Activated CD8-positive, alpha-beta T cell treated with anti-CD3 and anti-CD28 coated beads, Interleukin-2, amount 10 ng/mL, durations not matched to agents 7 days and 5 days (primary cell): ENCODE results near the gene PRKAR1B. TPM values are rescaled to one million over a fixed set of nuclear protein-coding genes. Genes with fewer than 3 reads are reported as not detected.

Experiments
- ATAC-seq: fragments of 150-1000 bp; cut with Tn5 transposase; one replicate; pipeline ENCODE4 v1.10.0; 2021; ENCODE audit warnings: moderate library complexity
- CTCF ChIA-PET: fragments of 350-600 bp; sonication (Branson Sonifier 250); formaldehyde crosslinking; loops from one replicate; lab custom pipeline; 2021; ENCODE audit warnings: antibody characterized with exemption; lab: Charles Lee
- POLR2A ChIA-PET: fragments of 350-600 bp; sonication (Branson Sonifier 250); formaldehyde crosslinking; loops from one replicate; lab custom pipeline; 2021; ENCODE audit warnings: antibody characterized with exemption; lab: Charles Lee
- DNase-seq: peaks from one replicate; pipeline ENCODE4 v3.0.0-alpha.2; 2020
- H3K27ac Mint-ChIP-seq: one replicate; pipeline ENCODE4 v1.8.0; 2021; ENCODE audit warnings: mild to moderate bottlenecking, mixed read lengths
- H3K27me3 Mint-ChIP-seq: one replicate; pipeline ENCODE4 v1.8.0; 2021; ENCODE audit warnings: low read depth, mixed read lengths
- H3K36me3 Mint-ChIP-seq: one replicate; pipeline ENCODE4 v1.8.0; 2021; ENCODE audit warnings: low read depth, mixed read lengths
- H3K4me1 Mint-ChIP-seq: one replicate; pipeline ENCODE4 v1.8.0; 2021; ENCODE audit warnings: low read depth, mixed read lengths
- H3K4me3 Mint-ChIP-seq: one replicate; pipeline ENCODE4 v1.8.0; 2021; ENCODE audit warnings: mild to moderate bottlenecking, mixed read lengths
- H3K9me3 Mint-ChIP-seq: one replicate; pipeline ENCODE4 v1.8.0; 2022; ENCODE audit warnings: mixed read lengths; ENCODE audit not compliant: insufficient read depth
- total RNA-seq, 2 experiments: library from RNA; stranded (reverse); gene quantifications; one replicate each; pipeline ENCODE4 v1.2.3, GENCODE V29; 2021

The PRKAR1B gene
- total RNA-seq, 2 experiments from 2014 or later = 56.5 to 58.2 TPM

DNA sequence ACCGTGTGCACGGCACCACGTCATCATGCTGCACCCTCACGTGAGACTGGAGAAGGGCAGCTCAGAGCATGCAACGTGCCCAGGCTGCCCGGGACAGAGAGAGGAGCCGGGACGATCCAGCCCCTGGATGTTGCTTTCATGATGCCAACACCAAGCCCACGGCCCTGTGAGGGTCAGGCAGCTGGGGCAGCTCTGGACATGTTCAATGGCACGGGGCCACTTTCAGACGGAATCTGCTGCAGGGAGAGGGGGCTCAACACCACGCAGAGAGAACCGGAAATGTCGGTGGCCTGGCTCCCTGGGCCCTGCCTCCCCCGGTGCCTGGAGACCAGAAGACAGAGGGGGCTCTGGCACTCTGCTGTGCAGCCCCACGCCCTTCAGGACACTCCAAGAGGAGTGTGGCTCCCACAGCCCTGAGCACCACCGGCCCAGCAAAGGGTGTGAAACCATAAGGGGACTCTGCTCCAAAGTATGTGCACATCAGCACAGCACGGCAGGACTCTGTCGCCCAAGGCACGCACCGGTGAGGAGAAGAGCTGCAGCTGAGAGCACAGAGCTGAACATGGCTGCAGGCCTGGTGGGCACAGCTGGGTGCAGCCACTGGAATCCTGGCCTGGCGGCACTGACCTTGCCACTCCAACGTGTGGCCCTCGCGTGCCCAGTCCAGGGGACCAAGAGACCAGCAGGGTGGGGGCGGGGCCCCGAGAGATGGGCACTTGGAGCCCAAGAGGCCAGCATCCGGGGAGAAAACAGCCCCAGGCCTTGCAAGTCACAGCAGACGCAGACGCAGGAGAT, 137.1 kb downstream of the PRKAR1B start:
- no peak overlapping the region for H3K27ac Mint-ChIP-seq
- no peak overlapping the region for H3K4me3 Mint-ChIP-seq
- ATAC-seq (no peak), DNase-seq (no peak)
- no peaks in the 10 kb centered on the region for H3K27me3 Mint-ChIP-seq
- peaks cover 51% of the 10 kb centered on the region for H3K36me3 Mint-ChIP-seq
- ChIA-PET POLR2A (no interaction called here), CTCF (no interaction called here)
- H3K4me1 Mint-ChIP-seq = peaks cover 34% of the 10 kb centered on the region
- peaks cover 8% of the 10 kb centered on the region for H3K9me3 Mint-ChIP-seq

DNA sequence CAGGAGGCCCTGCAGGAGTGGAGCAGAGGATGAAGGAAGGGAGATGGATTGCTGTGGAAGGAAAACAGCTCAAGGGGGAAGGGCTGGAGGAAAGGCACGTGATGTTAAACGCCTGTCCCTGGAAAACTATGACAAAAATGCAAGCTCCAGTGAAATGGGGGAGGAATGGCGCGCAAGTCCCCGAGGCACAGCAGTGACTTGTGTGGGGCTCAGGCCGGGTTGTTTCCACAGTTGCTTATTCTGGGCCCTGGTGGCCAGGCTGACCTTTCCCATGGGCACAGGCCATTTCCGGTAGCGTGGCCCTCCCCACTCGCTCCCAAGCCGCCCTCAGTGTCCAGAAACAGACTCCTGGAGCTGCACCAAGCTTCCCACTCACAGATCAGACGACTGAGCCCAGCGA, 139.3 kb downstream of the PRKAR1B start:
- ATAC-seq = no peak
- Mint-ChIP-seq H3K27ac (no peak overlapping the region), H3K4me3 (no peak overlapping the region), H3K4me1 (peaks cover 39% of the 10 kb centered on the region), H3K36me3 (peaks cover 63% of the 10 kb centered on the region), H3K27me3 (no peaks in the 10 kb centered on the region), H3K9me3 (peaks cover 8% of the 10 kb centered on the region)
- CTCF ChIA-PET = no interaction called here
- POLR2A ChIA-PET = no interaction called here
- DNase-seq = no peak

DNA sequence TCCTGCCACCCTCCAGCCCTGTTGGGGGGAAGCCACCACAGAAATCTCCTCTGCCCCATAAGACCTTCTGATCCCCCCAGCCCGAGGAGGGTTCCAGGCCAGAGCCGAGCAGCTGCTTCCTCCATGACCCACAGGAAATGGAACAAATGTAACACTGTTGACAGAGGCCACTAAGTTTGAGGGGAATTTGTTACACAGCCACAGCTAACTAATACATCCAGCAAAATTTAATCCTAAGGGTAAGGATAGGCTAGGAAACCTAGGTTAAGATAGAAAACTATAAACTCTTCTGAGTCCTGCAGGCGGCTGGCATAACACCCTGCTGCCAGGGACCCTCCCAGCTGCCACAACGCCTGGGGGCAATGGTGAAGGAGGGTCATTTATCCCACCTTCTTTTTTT, 140.6 kb downstream of the PRKAR1B start:
- ATAC-seq (no peak), DNase-seq (no peak)
- peak overlapping the region; percentile 66 for H3K27ac Mint-ChIP-seq
- peaks cover 8% of the 10 kb centered on the region for H3K9me3 Mint-ChIP-seq
- no peak overlapping the region for H3K4me3 Mint-ChIP-seq
- POLR2A ChIA-PET = interaction anchor here (1.8 to 3.4 kb wide), 3 partner anchors 17 to 31 kb away, joined by 4 to 35 read pairs (median 31); no protein-coding TSS in a partner anchor
- peaks cover 66% of the 10 kb centered on the region for H3K36me3 Mint-ChIP-seq
- CTCF ChIA-PET = interaction anchor here (0.8 kb wide), 1 partner anchor 34 kb away, joined by 3 read pairs; no protein-coding TSS in a partner anchor
- H3K27me3 Mint-ChIP-seq = no peaks in the 10 kb centered on the region
- peaks cover 37% of the 10 kb centered on the region for H3K4me1 Mint-ChIP-seq

DNA sequence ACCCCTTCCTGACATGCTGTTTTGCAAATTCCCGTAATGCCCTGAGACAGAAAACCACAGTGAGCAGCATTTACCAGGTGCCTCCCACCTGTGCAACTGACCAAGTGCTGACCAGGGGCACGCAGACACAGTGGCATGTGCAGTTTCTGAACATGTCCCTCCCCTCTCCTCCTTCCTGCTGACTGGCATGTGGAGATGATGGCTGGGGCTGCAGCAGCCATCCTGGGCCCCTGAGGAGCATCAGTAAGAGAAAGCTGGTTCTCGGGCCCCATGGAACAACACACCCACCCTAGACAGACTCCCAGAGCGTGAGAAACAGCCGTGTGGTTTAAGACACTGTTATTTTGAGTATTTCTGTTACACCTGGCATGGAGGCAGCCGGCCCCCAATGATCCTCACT, 141.2 kb downstream of the PRKAR1B start:
- H3K4me3 Mint-ChIP-seq = no peak overlapping the region
- peaks cover 37% of the 10 kb centered on the region for H3K4me1 Mint-ChIP-seq
- CTCF ChIA-PET = no interaction called here
- POLR2A ChIA-PET = interaction anchor here (1.8 to 3.4 kb wide), 3 partner anchors 17 to 32 kb away, joined by 4 to 35 read pairs (median 31); no protein-coding TSS in a partner anchor
- DNase-seq = no peak
- peaks cover 68% of the 10 kb centered on the region for H3K36me3 Mint-ChIP-seq
- peaks cover 8% of the 10 kb centered on the region for H3K9me3 Mint-ChIP-seq
- H3K27ac Mint-ChIP-seq = peak overlapping the region; percentile 92
- ATAC-seq = no peak
- no peaks in the 10 kb centered on the region for H3K27me3 Mint-ChIP-seq

DNA sequence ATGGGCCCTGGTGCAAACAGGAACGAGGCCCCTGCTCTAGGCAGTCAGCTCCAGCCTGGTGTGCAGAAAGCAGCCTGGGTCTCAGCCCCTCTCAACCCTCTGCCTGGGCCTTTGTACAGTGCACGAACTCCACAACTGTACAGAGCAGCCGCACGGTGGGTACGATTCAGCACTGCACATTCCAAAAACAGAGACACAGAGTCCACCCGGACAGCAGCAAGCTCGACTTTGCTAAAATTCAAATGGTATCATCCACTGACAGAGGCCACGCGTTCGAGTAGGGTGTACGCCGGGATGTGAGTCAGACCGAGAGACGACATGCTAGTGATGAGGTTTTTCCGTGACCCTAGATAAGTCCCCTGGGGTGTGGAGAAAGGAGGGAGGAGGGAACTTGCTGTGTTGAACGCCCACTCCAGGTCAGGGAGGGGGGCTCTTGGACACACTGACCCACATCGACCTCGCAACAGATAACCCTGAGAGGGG, 141.8 kb downstream of the PRKAR1B start:
- DNase-seq (peak; percentile 62), ATAC-seq (peak; percentile 42)
- ChIA-PET CTCF (interaction anchor here (0.6 kb wide), 1 partner anchor 186 kb away, joined by 3 read pairs; no protein-coding TSS in a partner anchor), POLR2A (interaction anchor here (0.7 to 3.4 kb wide), 5 partner anchors 10 to 42 kb away, joined by 3 to 35 read pairs (median 11); no protein-coding TSS in a partner anchor)
- Mint-ChIP-seq H3K27me3 (no peaks in the 10 kb centered on the region), H3K4me3 (peak overlapping the region; percentile 16), H3K9me3 (peaks cover 8% of the 10 kb centered on the region), H3K36me3 (peaks cover 72% of the 10 kb centered on the region), H3K27ac (peak overlapping the region; percentile 92), H3K4me1 (peaks cover 37% of the 10 kb centered on the region)

DNA sequence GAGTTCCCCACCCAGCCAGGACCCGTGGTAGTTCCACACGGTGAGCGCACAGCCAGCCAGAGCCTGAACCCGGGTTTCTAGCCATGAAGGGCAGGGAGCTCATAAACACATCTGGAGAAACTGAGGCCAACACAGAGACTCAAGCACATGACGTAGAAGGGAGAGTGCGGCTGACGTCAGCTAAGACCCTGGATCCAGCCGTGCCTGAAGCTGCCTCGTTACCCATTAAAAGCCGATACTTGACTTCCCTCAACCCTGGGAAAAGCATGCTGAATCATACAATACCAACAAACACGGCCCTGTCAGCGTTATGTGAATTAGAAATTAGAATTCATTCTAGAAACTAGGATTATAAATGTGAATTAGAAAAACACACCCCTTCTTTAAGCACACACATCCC, 142.3 kb downstream of the PRKAR1B start:
- DNase-seq = no peak
- Mint-ChIP-seq H3K4me1 (peaks cover 37% of the 10 kb centered on the region), H3K4me3 (peak overlapping the region; percentile 79), H3K27ac (peak overlapping the region; percentile 92), H3K36me3 (peaks cover 71% of the 10 kb centered on the region), H3K9me3 (peaks cover 8% of the 10 kb centered on the region), H3K27me3 (no peaks in the 10 kb centered on the region)
- CTCF ChIA-PET = interaction anchor here (0.6 kb wide), 1 partner anchor 187 kb away, joined by 3 read pairs; no protein-coding TSS in a partner anchor
- POLR2A ChIA-PET = interaction anchor here (0.7 to 3.4 kb wide), 5 partner anchors 10 to 42 kb away, joined by 3 to 35 read pairs (median 11); no protein-coding TSS in a partner anchor
- no peak for ATAC-seq

DNA sequence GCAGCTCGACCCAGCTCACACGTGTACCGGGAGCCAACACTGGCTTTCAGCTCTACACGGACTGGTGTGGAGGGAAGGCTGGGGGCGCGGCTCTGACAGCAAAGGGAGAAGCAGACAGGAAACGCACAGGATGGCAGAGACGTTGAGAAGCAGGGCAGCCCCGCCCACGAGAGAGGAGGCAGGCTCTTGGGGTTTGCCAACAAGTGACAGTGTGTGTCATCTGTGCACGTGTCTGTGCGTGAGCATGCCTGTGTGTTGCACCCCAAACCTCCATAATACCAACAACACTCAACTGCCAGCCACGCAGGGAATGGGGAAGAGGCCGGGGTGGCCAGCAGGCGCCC, 143.0 kb downstream of the PRKAR1B start:
- Mint-ChIP-seq H3K27me3 (no peaks in the 10 kb centered on the region), H3K4me3 (peak overlapping the region; percentile 79), H3K36me3 (peaks cover 67% of the 10 kb centered on the region), H3K9me3 (peaks cover 8% of the 10 kb centered on the region), H3K27ac (peak overlapping the region; percentile 92), H3K4me1 (peaks cover 37% of the 10 kb centered on the region)
- ATAC-seq (peak; percentile 94), DNase-seq (peak; percentile 93)
- POLR2A ChIA-PET = interaction anchor here (0.5 to 3.4 kb wide), 5 partner anchors 11 to 34 kb away, joined by 3 to 35 read pairs (median 11); no protein-coding TSS in a partner anchor
- CTCF ChIA-PET = no interaction called here

DNA sequence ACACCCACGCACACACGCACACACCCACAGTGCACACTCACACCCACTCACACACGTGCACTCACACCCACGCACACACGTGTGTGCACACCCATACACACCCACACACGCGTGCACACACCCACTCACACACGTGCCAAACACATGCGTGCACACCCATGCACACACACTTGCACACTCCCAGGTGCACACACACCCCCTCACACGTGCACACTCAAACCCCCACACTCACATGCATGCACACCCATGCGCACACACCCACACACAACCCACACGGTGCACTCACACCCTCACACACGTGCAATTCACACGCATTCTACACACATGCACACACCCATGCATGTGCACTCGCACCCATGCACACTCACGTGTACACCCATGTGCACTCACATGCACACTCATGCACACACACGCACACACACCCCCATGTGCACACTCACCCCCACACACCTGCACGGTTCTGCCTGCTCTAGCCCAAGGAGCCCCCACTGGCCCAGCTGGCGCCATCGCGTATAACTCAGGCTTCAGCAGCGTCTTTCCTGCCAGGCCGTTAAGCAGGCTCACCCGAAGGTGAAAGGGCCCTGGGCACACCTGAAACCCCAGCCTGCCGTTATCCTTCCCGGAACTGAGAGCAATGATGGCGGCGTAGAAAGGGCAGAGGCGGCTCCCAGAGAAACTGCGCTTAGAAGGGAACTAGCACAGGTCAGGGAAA, 143.5 kb downstream of the PRKAR1B start:
- Mint-ChIP-seq H3K4me1 (peaks cover 37% of the 10 kb centered on the region), H3K9me3 (peaks cover 8% of the 10 kb centered on the region), H3K27me3 (no peaks in the 10 kb centered on the region), H3K36me3 (peaks cover 64% of the 10 kb centered on the region), H3K4me3 (peak overlapping the region; percentile 79), H3K27ac (peak overlapping the region; percentile 92)
- DNase-seq (no peak), ATAC-seq (peak; percentile 46)
- CTCF ChIA-PET = no interaction called here
- POLR2A ChIA-PET = interaction anchor here (0.5 to 3.4 kb wide), 6 partner anchors 12 to 252 kb away, joined by 3 to 35 read pairs (median 7); no protein-coding TSS in a partner anchor

DNA sequence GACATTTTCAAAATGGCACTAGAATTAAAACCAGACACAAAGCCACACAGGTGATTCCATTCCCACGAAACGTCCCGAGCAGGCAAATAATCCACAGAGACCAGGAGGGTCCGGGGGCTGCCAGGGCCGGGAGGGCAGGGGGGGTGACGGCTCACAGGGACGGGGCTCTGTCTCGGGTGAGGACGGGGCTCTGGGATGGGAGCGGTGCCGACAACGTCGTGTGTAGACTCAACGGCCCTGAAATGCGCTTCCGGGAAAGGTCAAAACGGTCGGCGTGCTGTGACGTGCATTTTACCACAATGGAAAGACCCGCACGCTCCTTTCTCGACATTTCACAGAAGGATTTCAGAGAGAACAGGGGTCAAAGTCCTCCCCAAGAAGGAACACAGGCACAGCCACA, 144.2 kb downstream of the PRKAR1B start:
- ChIA-PET POLR2A (no interaction called here), CTCF (no interaction called here)
- Mint-ChIP-seq H3K9me3 (peaks cover 8% of the 10 kb centered on the region), H3K27me3 (no peaks in the 10 kb centered on the region), H3K36me3 (peaks cover 64% of the 10 kb centered on the region), H3K4me3 (peak overlapping the region; percentile 79), H3K27ac (peak overlapping the region; percentile 92), H3K4me1 (peaks cover 37% of the 10 kb centered on the region)
- ATAC-seq = no peak
- DNase-seq = no peak

DNA sequence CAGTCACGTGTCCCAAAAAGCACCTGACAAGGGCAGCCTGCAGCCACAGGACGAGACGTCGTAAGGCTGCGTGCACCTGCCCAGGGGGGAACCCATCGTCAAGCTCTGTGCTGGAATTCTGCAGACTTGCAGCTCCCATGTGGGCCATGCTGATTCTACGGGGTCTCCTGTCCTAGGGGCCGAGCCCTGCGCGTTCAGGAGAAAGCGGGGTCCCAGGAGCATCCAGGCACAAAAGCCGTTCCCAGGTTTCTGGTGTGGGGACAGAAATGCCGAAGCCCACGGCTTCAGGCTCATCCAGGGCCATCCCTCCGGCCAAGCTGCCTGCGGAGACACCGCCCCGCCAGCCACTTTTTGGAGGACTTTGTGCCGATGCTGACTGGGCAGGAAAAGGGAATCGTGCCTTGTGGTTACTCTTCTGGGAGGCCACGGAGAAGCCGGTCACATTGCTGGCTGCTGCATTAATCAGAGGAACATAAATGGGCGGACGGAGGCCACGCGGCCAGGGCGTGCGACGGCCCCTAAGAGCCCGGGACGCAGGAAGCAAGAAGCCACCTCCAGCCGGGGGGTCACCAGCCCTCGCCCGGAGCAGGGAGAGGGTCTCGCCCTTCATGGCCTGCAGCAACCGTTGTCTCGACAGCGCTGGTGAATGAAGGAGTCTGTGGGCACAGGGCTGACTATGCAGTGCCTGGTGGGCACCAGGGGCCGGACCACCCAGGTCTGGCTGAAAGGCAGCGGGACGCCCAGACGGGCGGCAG, 144.8 kb downstream of the PRKAR1B start:
- H3K4me3 Mint-ChIP-seq = no peak overlapping the region
- no peak for ATAC-seq
- H3K27ac Mint-ChIP-seq = no peak overlapping the region
- POLR2A ChIA-PET = interaction anchor here (0.8 kb wide), 2 partner anchors 22 to 145 kb away, joined by 3 to 4 read pairs; partner anchors contain the start of gene PRKAR1B
- DNase-seq = no peak
- CTCF ChIA-PET = no interaction called here
- peaks cover 37% of the 10 kb centered on the region for H3K4me1 Mint-ChIP-seq
- peaks cover 62% of the 10 kb centered on the region for H3K36me3 Mint-ChIP-seq
- H3K9me3 Mint-ChIP-seq = peaks cover 8% of the 10 kb centered on the region
- no peaks in the 10 kb centered on the region for H3K27me3 Mint-ChIP-seq

DNA sequence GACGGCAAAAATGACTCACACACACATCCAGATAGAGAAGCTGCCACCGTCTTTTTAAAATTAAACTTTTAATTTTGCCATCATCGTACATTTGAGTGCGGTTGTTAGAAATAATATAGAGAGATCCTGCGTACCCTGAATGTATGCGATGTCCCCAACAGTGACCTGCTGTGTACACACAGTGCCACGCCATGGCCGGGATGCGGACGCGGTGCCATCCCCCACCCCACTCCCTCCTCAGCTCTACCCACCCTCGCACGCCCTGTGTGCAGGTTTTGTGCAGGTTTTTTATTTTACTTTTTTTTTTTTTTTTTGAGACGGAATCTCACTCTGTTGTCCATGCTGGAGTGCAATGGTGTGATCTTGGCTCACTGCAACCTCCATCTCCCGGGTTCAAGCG, 148.7 kb downstream of the PRKAR1B start:
- H3K36me3 Mint-ChIP-seq = peaks cover 55% of the 10 kb centered on the region
- ChIA-PET CTCF (no interaction called here), POLR2A (no interaction called here)

More for the DNA sequence above, 148.7 kb downstream of the PRKAR1B start:
- no peak for DNase-seq
- Mint-ChIP-seq H3K4me1 (peaks cover 5% of the 10 kb centered on the region), H3K27ac (no peak overlapping the region), H3K27me3 (no peaks in the 10 kb centered on the region), H3K9me3 (no peaks in the 10 kb centered on the region), H3K4me3 (no peak overlapping the region)
- ATAC-seq = no peak
